Neural progenitor cell (in vitro differentiated cells): ENCODE measurements around the gene IL17B.

ENCODE experiments used
- CTCF ChIP-seq: fragments of 200-600 bp; sonication (generic); IDR thresholded peaks from 2 replicates; pipeline ENCODE4 v1.5.1; 2017; ENCODE audit warnings: antibody characterized with exemption, mild to moderate bottlenecking
- EZH2phosphoT487 ChIP-seq: fragments of 200-600 bp; sonication (generic); IDR thresholded peaks from 2 replicates; pipeline ENCODE4 v1.6.1; 2017; ENCODE audit warnings: antibody characterized with exemption

- TF ChIP-seq CTCF (no peak), EZH2phosphoT487 (no peak)
These were observed 22.0 kb upstream of the IL17B start for GRCh38 chr5:149401051-149401450.
